Left hindlimb (tissue), 1 donor: ENCODE results near the gene CFAP20DC.
"Not testable (repeated sequence)": the region's sequence is repeated elsewhere in the genome, so short reads cannot be mapped to it uniquely, and the experiment has no call there.

Source experiments
- DNase-seq: peaks from one replicate; pipeline ENCODE4 v3.0.0-alpha.2; 2018

Gene CFAP20DC

GRCh38 chr3:58725326-58725853 lies 324.4 kb downstream of the CFAP20DC start:
- no peak for DNase-seq

GRCh38 chr3:58724336-58724735 lies 325.5 kb downstream of the CFAP20DC start:
- no peak for DNase-seq

- no peak for DNase-seq
Measured at GRCh38 chr3:58723173-58723572, 326.7 kb downstream of the CFAP20DC start.

DNA sequence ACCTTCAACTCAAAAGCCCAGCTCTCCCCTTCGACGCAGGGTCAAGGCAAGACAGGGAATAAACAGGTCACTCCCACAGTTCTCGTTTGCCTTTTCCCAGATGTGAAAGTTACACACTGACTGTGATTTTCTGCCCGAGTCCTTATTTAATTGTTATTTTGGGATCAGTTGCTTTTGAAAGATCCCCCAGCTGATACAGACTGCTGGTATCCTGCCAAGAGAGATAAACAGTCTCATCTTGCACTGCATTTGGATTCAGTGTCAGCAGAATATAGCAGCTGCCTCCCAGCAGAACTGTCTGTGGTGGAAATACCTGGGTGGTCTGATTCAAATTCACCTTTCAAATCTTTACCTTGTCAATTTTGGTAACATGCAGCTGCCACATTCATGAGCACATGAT lies 327.3 kb downstream of the CFAP20DC start:
- DNase-seq, result no peak

GRCh38 chr3:58720526-58720925 lies 329.3 kb downstream of the CFAP20DC start:
- no peak for DNase-seq

DNA sequence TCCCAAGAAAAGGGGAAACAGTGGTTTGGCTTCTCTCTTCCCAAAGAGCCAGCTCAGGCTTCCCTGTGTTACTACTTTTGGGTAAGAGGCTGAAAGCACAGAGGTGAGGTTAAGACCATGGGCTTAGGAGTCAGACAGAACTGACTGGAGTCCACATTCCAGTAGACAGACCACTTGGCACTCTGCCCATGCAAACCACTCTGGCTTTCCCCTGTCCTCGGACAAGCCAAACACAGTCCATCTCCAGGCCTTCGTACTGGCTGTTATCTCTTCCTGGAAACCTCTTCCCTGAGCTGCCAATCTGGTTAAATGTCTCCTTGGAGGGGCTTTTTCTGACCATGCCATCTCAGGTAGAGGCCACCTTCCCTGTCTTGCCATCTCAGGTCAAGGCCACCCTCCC lies 330.1 kb downstream of the CFAP20DC start:
- DNase-seq, result no peak

GRCh38 chr3:58713715-58714401 lies 336.0 kb downstream of the CFAP20DC start:
- no peak for DNase-seq

- no peak for DNase-seq
Measured at GRCh38 chr3:58711871-58712270, 338.0 kb downstream of the CFAP20DC start.

- DNase-seq, result not testable (repeated sequence)
Measured at GRCh38 chr3:58708983-58709382, 340.8 kb downstream of the CFAP20DC start.

DNA sequence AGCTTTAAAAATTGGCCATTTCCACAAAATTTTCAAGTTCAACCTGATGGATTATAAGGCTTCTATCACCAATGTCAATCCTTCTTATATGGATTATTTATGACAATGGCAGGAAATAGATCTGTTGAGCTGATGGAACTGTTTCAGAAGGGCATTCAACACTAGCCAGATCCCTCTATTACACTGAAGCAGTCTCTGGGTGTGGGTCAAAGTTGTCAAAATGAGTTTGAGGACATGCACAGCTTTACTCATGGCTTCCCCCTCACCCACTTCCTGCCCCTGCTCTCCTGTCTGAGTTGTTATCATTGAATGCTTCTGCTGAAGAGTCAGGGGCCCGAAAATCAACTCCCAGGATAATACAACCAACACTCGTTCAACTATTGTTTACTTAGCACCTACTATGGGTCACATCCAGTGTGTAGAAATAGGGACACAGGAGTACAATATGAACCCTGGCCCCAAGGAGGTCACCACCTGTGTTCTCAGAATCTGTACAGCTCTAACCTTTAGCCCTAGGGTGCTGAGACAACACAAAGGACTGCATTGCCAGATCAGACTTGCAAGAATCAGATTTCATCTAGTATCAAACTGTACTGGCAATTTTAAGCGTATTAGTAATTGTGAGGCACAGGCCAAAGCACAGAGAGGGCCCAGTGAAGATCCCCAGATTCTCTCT lies 341.6 kb downstream of the CFAP20DC start:
- no peak for DNase-seq

GRCh38 chr3:58707390-58707930 lies 342.4 kb downstream of the CFAP20DC start:
- no peak for DNase-seq

- no peak for DNase-seq
Measured at GRCh38 chr3:58706395-58707167, 343.2 kb downstream of the CFAP20DC start.

DNA sequence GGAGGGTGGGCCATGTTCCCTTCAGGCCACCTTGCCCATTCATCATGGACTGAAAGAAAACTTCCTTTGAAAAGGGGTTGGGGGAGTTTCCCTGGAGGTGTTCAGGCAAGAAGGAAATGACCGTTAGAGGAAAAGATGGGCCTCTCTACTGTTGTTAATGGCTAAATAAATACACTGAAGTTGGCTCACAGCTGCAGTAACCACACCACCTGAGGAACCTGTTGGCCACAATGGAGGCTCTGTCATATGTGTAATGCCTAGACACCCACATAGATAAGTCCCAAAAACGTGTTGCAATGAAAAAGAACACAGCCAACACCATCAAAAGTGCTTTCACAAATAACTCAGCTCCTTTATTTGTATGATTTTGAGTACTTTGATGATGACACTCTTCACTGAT lies 345.1 kb downstream of the CFAP20DC start:
- DNase-seq, result no peak

DNA sequence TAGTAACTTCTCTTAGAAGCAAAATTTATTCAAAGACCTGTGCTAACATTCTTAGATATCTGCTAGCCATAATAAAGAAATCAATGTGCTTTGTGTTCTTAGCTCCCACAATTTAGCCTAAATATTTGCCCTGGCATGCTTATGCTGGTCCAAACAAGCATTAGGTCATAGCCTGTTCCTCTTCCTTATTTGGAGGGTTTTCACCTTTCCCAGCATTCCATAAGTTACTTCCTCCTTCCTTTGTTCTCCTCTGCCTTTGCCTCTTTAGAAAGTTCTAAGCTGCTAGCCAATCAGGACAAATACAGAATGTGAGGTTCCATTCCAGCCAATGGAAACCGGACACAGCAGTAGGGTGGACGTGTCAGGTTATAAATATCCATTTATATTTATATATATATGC lies 345.5 kb downstream of the CFAP20DC start:
- DNase-seq, result not testable (repeated sequence)

GRCh38 chr3:58698246-58698645 lies 351.6 kb downstream of the CFAP20DC start:
- DNase-seq, result no peak

DNA sequence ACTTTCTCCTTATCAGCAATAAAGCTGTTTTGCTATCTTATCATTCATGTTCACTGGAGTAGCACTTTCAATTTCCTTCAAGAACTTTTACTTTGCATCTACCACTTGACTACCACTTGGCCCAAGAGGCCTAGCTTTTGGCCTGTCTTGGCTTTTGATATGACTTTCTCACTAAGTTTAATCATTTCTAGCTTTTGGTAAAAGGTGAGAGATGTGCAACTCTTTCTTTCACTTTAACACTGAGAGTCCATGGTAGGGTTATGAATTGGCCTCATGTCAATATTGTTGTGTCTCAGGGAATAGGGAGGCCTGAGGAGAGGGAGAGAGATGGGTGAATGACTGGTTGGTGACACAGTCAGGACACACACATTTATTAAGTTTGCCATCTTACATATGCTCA lies 352.3 kb downstream of the CFAP20DC start:
- no peak for DNase-seq

GRCh38 chr3:58696813-58697212 lies 353.0 kb downstream of the CFAP20DC start:
- not testable (repeated sequence) for DNase-seq

GRCh38 chr3:58696093-58696492 lies 353.7 kb downstream of the CFAP20DC start:
- DNase-seq, result no peak

GRCh38 chr3:58695284-58695683 lies 354.5 kb downstream of the CFAP20DC start:
- not testable (repeated sequence) for DNase-seq

- no peak for DNase-seq
Measured at GRCh38 chr3:58693940-58694850, 355.6 kb downstream of the CFAP20DC start.

- DNase-seq, result no peak
Measured at GRCh38 chr3:58692484-58692883, 357.3 kb downstream of the CFAP20DC start.
